K562 (cell line): ENCODE results near the gene SLC7A10. TPM values are rescaled to one million over a fixed set of nuclear protein-coding genes. Genes with fewer than 3 reads are reported as not detected.

Experiments used
- BRD9 ChIP-seq: fragments of 450-650 bp; IDR thresholded peaks from 2 replicates; pipeline ENCODE4 v1.6.1; 2018; ENCODE audit warnings: low read depth; ENCODE audit not compliant: partially characterized antibody
- CBFA2T3 ChIP-seq: fragments of 450-650 bp; IDR thresholded peaks from 2 replicates; pipeline ENCODE4 v1.6.1; 2017
- CTBP1 ChIP-seq: fragments of 450-650 bp; IDR thresholded peaks from 2 replicates; pipeline ENCODE4 v1.6.1; 2016; ENCODE audit warnings: borderline replicate concordance
- FOSL1 ChIP-seq: fragments of 200-800 bp; sonication (Bioruptor generic); conservative IDR thresholded peaks from 2 replicates; pipeline ENCODE4 v1.6.1; 2016; ENCODE audit warnings: missing genetic modification characterization, missing compliant biosample characterization
- GATAD2B ChIP-seq: fragments of 450-650 bp; IDR thresholded peaks from 2 replicates; pipeline ENCODE4 v1.6.1; 2017; ENCODE audit warnings: mild to moderate bottlenecking, borderline replicate concordance
- GMEB1 ChIP-seq: fragments of 250-450 bp; sonication (Bioruptor Pico); IDR thresholded peaks from 2 replicates; pipeline ENCODE4 v1.4.0; 2020; ENCODE audit warnings: mild to moderate bottlenecking
- HDAC2 ChIP-seq: fragments of 450-650 bp; IDR thresholded peaks from 2 replicates; pipeline ENCODE4 v1.6.1; 2016; ENCODE audit warnings: mild to moderate bottlenecking
- HDAC8 ChIP-seq: fragments of 450-650 bp; IDR thresholded peaks from 2 replicates; pipeline ENCODE4 v1.6.1; 2016; ENCODE audit warnings: mild to moderate bottlenecking, missing genetic modification characterization, moderate library complexity, missing compliant biosample characterization
- HMGN3 ChIP-seq: IDR thresholded peaks from 2 replicates; pipeline ENCODE4 v1.6.1; 2011; ENCODE audit warnings: borderline replicate concordance, low read depth, mild to moderate bottlenecking, mixed read lengths, low read length; ENCODE audit not compliant: insufficient read length; ENCODE audit errors: extremely low read depth
- KDM2B ChIP-seq: fragments of 250-450 bp; sonication (Bioruptor Pico); IDR thresholded peaks from 2 replicates; pipeline ENCODE4 v1.8.0; 2021; ENCODE audit warnings: mild to moderate bottlenecking, moderate library complexity
- MAFF ChIP-seq: IDR thresholded peaks from 2 replicates; pipeline ENCODE4 v1.6.1; 2012; ENCODE audit warnings: low read length, improper control_type of control experiment
- MAZ ChIP-seq, 2 experiments: fragments of 450-650 bp in 1 of 2; sonication (generic) in 1 of 2; formaldehyde crosslinking; IDR thresholded peaks in 1 of 2; conservative IDR thresholded peaks in 1 of 2; 2 replicates each; pipeline versions ENCODE4 v1.4.0 to v1.5.0; 2020; ENCODE audit warnings: mild to moderate bottlenecking in 1 of 2, missing genetic modification reagents in 1 of 2
- MTA1 ChIP-seq: fragments of 450-650 bp; IDR thresholded peaks from 2 replicates; pipeline ENCODE4 v1.6.1; 2017; ENCODE audit warnings: borderline replicate concordance
- MTA3 ChIP-seq: fragments of 450-650 bp; formaldehyde crosslinking; IDR thresholded peaks from 2 replicates; pipeline ENCODE4 v1.6.1; 2017; ENCODE audit warnings: mild to moderate bottlenecking, borderline replicate concordance
- RBM14 ChIP-seq: fragments of 200-400 bp; formaldehyde crosslinking; IDR thresholded peaks from 2 replicates; pipeline ENCODE4 v1.6.1; 2018; ENCODE audit warnings: low read depth, mild to moderate bottlenecking, low read length, moderate library complexity, borderline replicate concordance; ENCODE audit not compliant: insufficient read depth
- RBM17 ChIP-seq: fragments of 200-400 bp; formaldehyde crosslinking; IDR thresholded peaks from 2 replicates; pipeline ENCODE4 v1.6.1; 2017; ENCODE audit warnings: low read depth, mild to moderate bottlenecking, low read length, borderline replicate concordance
- RNF2 ChIP-seq: sonication (generic); IDR thresholded peaks from 2 replicates; pipeline ENCODE4 v1.6.1; 2016
- SMAD4 ChIP-seq: fragments of 250-450 bp; sonication (Bioruptor Pico); conservative IDR thresholded peaks from 2 replicates; pipeline ENCODE4 v1.8.0; 2021; ENCODE audit warnings: inconsistent platforms, mild to moderate bottlenecking, moderate library complexity
- SMARCA5 ChIP-seq: fragments of 450-650 bp; IDR thresholded peaks from 2 replicates; pipeline ENCODE4 v1.6.1; 2016
- SMC3 ChIP-seq: conservative IDR thresholded peaks from 2 replicates; pipeline ENCODE4 v1.6.1; 2011; ENCODE audit warnings: low read depth, low read length, improper control_type of control experiment; ENCODE audit not compliant: insufficient read depth
- TARDBP ChIP-seq: fragments of 450-650 bp; IDR thresholded peaks from 2 replicates; pipeline ENCODE4 v1.6.1; 2016
- ZFX ChIP-seq: sonication (generic); formaldehyde crosslinking; IDR thresholded peaks from 2 replicates; pipeline ENCODE4 v1.8.0; 2022; ENCODE audit warnings: mild to moderate bottlenecking, missing genetic modification reagents, moderate library complexity
- ZNF197 ChIP-seq: fragments of 200-800 bp; sonication (Bioruptor generic); IDR thresholded peaks from 2 replicates; pipeline ENCODE4 v1.6.1; 2016; ENCODE audit warnings: low read depth, missing genetic modification characterization, missing compliant biosample characterization
- ZNF431 ChIP-seq: sonication (generic); formaldehyde crosslinking; IDR thresholded peaks from 2 replicates; pipeline ENCODE4 v1.8.0; 2022; ENCODE audit warnings: mild to moderate bottlenecking, missing genetic modification reagents
- polyA plus RNA-seq, 8 experiments: library from polyadenylated mRNA; depleted of rRNA in 4 of 8; stranded (reverse) in 5 of 8; unstranded in 3 of 8; fragments of >200 nt; fragmentation: Nextera tagmentation in 2 of 8; fragmentation: Illumina TruSeq in 1 of 8; extraction: Ambion mirVana in 2 of 8; extraction: Trizol in 1 of 8; gene quantifications; 2 replicates each; pipeline versions ENCODE4 v1.2.1 to v1.2.3, GENCODE V29; 2011 to 2014; ENCODE audit warnings: inconsistent platforms in 1 of 8, missing spikeins in 1 of 8
- total RNA-seq, 7 experiments: library from RNA; depleted of rRNA in 6 of 7; stranded (reverse); fragments of >200 nt in 6 of 7; fragmentation: Illumina TruSeq in 2 of 7; extraction: Trizol in 2 of 7; gene quantifications; 2 replicates each; pipeline versions ENCODE4 v1.2.1 to v1.2.3, GENCODE V29; 2011 to 2021; ENCODE audit warnings: low replicate concordance in 1 of 7
- TF ChIP-seq, protein P1 (sequence below), 2 experiments: IDR thresholded peaks; 2 replicates each; pipeline ENCODE4 v1.6.1; 2011; ENCODE audit warnings: borderline replicate concordance in 1 of 2, control low read depth in 1 of 2, low read depth in 1 of 2, low read length in 1 of 2, mild to moderate bottlenecking in 1 of 2, mixed read lengths in 1 of 2, moderate library complexity in 1 of 2; ENCODE audit not compliant: insufficient read depth in 1 of 2, insufficient read length in 1 of 2, poor library complexity in 1 of 2, severe bottlenecking in 1 of 2; ENCODE audit errors: extremely low read depth in 1 of 2
- TF ChIP-seq, protein P2 (sequence below): sonication (generic); formaldehyde crosslinking; IDR thresholded peaks from 2 replicates; pipeline ENCODE4 v1.8.1; 2023; ENCODE audit warnings: mild to moderate bottlenecking, missing genetic modification reagents, moderate library complexity

Gene SLC7A10
- total and polyA plus RNA-seq, 9 of the 15 experiments (the other 6 are each of a cell fraction or from before 2014, with no cell fraction given), result 0.07 TPM; not detected in 8

GRCh38 chr19:33177417-33177979 lies 48.2 kb downstream of the SLC7A10 start (continued):
- TF ChIP-seq ZFX (CRISPR knock-in tag), result peak; percentile 54
- TF ChIP-seq KDM2B (CRISPR knock-in tag), result 0 out of 2 replicates have a peak, but pooled peaks have one; percentile 33
- TF ChIP-seq GMEB1 (CRISPR knock-in tag), result 0 out of 2 replicates have a peak, but pooled peaks have one; percentile 13
- 0 out of 2 replicates have a peak, but pooled peaks have one; percentile 54 for TF ChIP-seq RBM14
- TF ChIP-seq HDAC2, result 0 out of 2 replicates have a peak, but pooled peaks have one; percentile 62
- TF ChIP-seq ZNF197, result no peak
- 0 out of 2 replicates have a peak, but pooled peaks have one; percentile 23 for TF ChIP-seq RNF2
- peak; percentile 37; the same call in 1 of the 2 replicates for TF ChIP-seq CTBP1
- peak; percentile 73 for TF ChIP-seq SMAD4 (CRISPR knock-in tag)
- 0 out of 2 replicates have a peak, but pooled peaks have one; percentile 13 for TF ChIP-seq ZNF431 (CRISPR knock-in tag)
- TF ChIP-seq FOSL1, result no peak
- peak; percentile 81; the same call in 1 of the 2 replicates for TF ChIP-seq MTA3
- TF ChIP-seq, protein P1, sequence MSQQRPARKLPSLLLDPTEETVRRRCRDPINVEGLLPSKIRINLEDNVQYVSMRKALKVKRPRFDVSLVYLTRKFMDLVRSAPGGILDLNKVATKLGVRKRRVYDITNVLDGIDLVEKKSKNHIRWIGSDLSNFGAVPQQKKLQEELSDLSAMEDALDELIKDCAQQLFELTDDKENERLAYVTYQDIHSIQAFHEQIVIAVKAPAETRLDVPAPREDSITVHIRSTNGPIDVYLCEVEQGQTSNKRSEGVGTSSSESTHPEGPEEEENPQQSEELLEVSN (IDR thresholded peaks at IDR 0.05; ENCODE audit: borderline replicate concordance in 1 of 2, extremely low read depth in 1 of 2, insufficient read depth in 1 of 2, insufficient read length in 1 of 2, low read depth in 1 of 2, low read length in 1 of 2, poor library complexity in 1 of 2, severe bottlenecking in 1 of 2), result peak; percentile 4 to 56
- no peak for TF ChIP-seq RBM17
- peak; percentile 90 for TF ChIP-seq GATAD2B
- peak; percentile 55; the same call in 1 of the 2 replicates for TF ChIP-seq MTA1
- TF ChIP-seq HDAC8, result 0 out of 2 replicates have a peak, but pooled peaks have one; percentile 8
- TF ChIP-seq, protein P2, sequence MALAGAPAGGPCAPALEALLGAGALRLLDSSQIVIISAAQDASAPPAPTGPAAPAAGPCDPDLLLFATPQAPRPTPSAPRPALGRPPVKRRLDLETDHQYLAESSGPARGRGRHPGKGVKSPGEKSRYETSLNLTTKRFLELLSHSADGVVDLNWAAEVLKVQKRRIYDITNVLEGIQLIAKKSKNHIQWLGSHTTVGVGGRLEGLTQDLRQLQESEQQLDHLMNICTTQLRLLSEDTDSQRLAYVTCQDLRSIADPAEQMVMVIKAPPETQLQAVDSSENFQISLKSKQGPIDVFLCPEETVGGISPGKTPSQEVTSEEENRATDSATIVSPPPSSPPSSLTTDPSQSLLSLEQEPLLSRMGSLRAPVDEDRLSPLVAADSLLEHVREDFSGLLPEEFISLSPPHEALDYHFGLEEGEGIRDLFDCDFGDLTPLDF (CRISPR knock-in tag), result 0 out of 2 replicates have a peak, but pooled peaks have one; percentile 4
- no peak for TF ChIP-seq MAFF
- TF ChIP-seq SMARCA5, result 0 out of 2 replicates have a peak, but pooled peaks have one; percentile 12
- TF ChIP-seq BRD9, result no peak
- TF ChIP-seq HMGN3, result peak; percentile 59
- 0 out of 2 replicates have a peak, but pooled peaks have one; percentile 11 for TF ChIP-seq SMC3
- peak in 1 of 2 experiments; percentile 3; a peak in 1 of 4 replicates for TF ChIP-seq MAZ (CRISPR knock-in tag; conservative IDR thresholded peaks at IDR 0.05 in 1 of 2, IDR thresholded peaks at IDR 0.05 in 1 of 2)
- peak; percentile 95 for TF ChIP-seq TARDBP
- TF ChIP-seq CBFA2T3, result peak; percentile 36
